Measurements from ENCODE around the gene NLRX1. TPM values are rescaled to one million over a fixed set of nuclear protein-coding genes. Genes with fewer than 3 reads are reported as not detected.
"Not testable (repeated sequence)": the region's sequence is repeated elsewhere in the genome, so short reads cannot be mapped to it uniquely, and the experiment has no call there.

NLRX1 gene
- total RNA-seq, 1 experiment from 2014 or later = 6.7 TPM

GRCh38 chr11:119222308-119222707 lies 53.8 kb downstream of the NLRX1 start:
- no TSS peak for BruUV-seq (replicated peaks)
- intact Hi-C loops (cut with micrococcal nuclease; ENCODE audit: unreplicated experiment) = no loop called here
- Mint-ChIP-seq H3K4me3 (ENCODE audit: low read depth, unreplicated experiment) (no peak overlapping the region), H3K9me3 (ENCODE audit: low read depth, unreplicated experiment) (no peaks in the 10 kb centered on the region), H3K27ac (ENCODE audit: unreplicated experiment) (no peak overlapping the region), H3K4me1 (ENCODE audit: low read depth, unreplicated experiment) (no peaks in the 10 kb centered on the region), H3K27me3 (ENCODE audit: unreplicated experiment) (no peaks in the 10 kb centered on the region), H3K36me3 (ENCODE audit: insufficient read depth, unreplicated experiment) (no peaks in the 10 kb centered on the region)
- CTCF ChIA-PET = no interaction called here
- TF ChIP-seq CTCF (IDR thresholded peaks at IDR 0.05; ENCODE audit: unreplicated experiment) = no peak
- DNase-seq = no peak

- Mint-ChIP-seq H3K4me3 (ENCODE audit: low read depth, unreplicated experiment) (no peak overlapping the region), H3K9me3 (ENCODE audit: low read depth, unreplicated experiment) (no peaks in the 10 kb centered on the region), H3K36me3 (ENCODE audit: insufficient read depth, unreplicated experiment) (no peaks in the 10 kb centered on the region), H3K27me3 (ENCODE audit: unreplicated experiment) (no peaks in the 10 kb centered on the region), H3K27ac (ENCODE audit: unreplicated experiment) (no peak overlapping the region), H3K4me1 (ENCODE audit: low read depth, unreplicated experiment) (no peaks in the 10 kb centered on the region)
- CTCF ChIA-PET = interaction anchor here (0.6 kb wide), 1 partner anchor 574 kb away, joined by 3 read pairs; no protein-coding TSS in a partner anchor
- no peak for DNase-seq
- intact Hi-C loops (cut with micrococcal nuclease; ENCODE audit: unreplicated experiment) = no loop called here
- no peak for TF ChIP-seq CTCF (IDR thresholded peaks at IDR 0.05; ENCODE audit: unreplicated experiment)
- BruUV-seq (replicated peaks) = no TSS peak
Measured at GRCh38 chr11:119222891-119223290, 54.4 kb downstream of the NLRX1 start.

GRCh38 chr11:119223856-119224255 lies 55.3 kb downstream of the NLRX1 start:
- intact Hi-C loops (cut with micrococcal nuclease; ENCODE audit: unreplicated experiment) = no loop called here
- Mint-ChIP-seq H3K4me3 (ENCODE audit: low read depth, unreplicated experiment) (no peak overlapping the region), H3K27ac (ENCODE audit: unreplicated experiment) (no peak overlapping the region), H3K36me3 (ENCODE audit: insufficient read depth, unreplicated experiment) (no peaks in the 10 kb centered on the region), H3K27me3 (ENCODE audit: unreplicated experiment) (no peaks in the 10 kb centered on the region), H3K9me3 (ENCODE audit: low read depth, unreplicated experiment) (no peaks in the 10 kb centered on the region), H3K4me1 (ENCODE audit: low read depth, unreplicated experiment) (no peaks in the 10 kb centered on the region)
- CTCF ChIA-PET = no interaction called here
- BruUV-seq (replicated peaks) = no TSS peak
- no peak for DNase-seq
- TF ChIP-seq CTCF (IDR thresholded peaks at IDR 0.05; ENCODE audit: unreplicated experiment) = no peak

GRCh38 chr11:119228535-119229287 lies 60.2 kb downstream of the NLRX1 start:
- DNase-seq; BruUV-seq (replicated peaks); H3K27me3 Mint-ChIP-seq (ENCODE audit: unreplicated experiment); intact Hi-C loops (cut with micrococcal nuclease; ENCODE audit: unreplicated experiment); CTCF ChIA-PET; H3K4me1 Mint-ChIP-seq (ENCODE audit: low read depth, unreplicated experiment); H3K9me3 Mint-ChIP-seq (ENCODE audit: low read depth, unreplicated experiment); H3K36me3 Mint-ChIP-seq (ENCODE audit: insufficient read depth, unreplicated experiment); H3K27ac Mint-ChIP-seq (ENCODE audit: unreplicated experiment); H3K4me3 Mint-ChIP-seq (ENCODE audit: low read depth, unreplicated experiment): not testable (repeated sequence)

- Mint-ChIP-seq H3K4me1 (ENCODE audit: low read depth, unreplicated experiment) (no peaks in the 10 kb centered on the region), H3K27ac (ENCODE audit: unreplicated experiment) (no peak overlapping the region), H3K4me3 (ENCODE audit: low read depth, unreplicated experiment) (no peak overlapping the region), H3K27me3 (ENCODE audit: unreplicated experiment) (no peaks in the 10 kb centered on the region), H3K9me3 (ENCODE audit: low read depth, unreplicated experiment) (no peaks in the 10 kb centered on the region), H3K36me3 (ENCODE audit: insufficient read depth, unreplicated experiment) (no peaks in the 10 kb centered on the region)
- no peak for DNase-seq
- intact Hi-C loops (cut with micrococcal nuclease; ENCODE audit: unreplicated experiment) = no loop called here
- BruUV-seq (replicated peaks) = no TSS peak
- TF ChIP-seq CTCF (IDR thresholded peaks at IDR 0.05; ENCODE audit: unreplicated experiment) = no peak
- CTCF ChIA-PET = no interaction called here
Measured at GRCh38 chr11:119229288-119229672, 60.8 kb downstream of the NLRX1 start.

All from Calu3 (cell line).